Neural cell (in vitro differentiated cells): Measurements from ENCODE around the gene IGF1R. TPM values are rescaled to one million over a fixed set of nuclear protein-coding genes. Genes with fewer than 3 reads are reported as not detected.

Source experiments
- H2AFZ ChIP-seq: fragments of 200-600, 300-800 bp; sonication (generic), shearing (Covaris generic); 2 replicates; pipeline ENCODE4 v1.6.0; 2014; ENCODE audit warnings: low read depth, mild to moderate bottlenecking, antibody characterized with exemption, low read length, moderate library complexity
- H3F3A ChIP-seq: fragments of 200-600 bp; shearing (Covaris generic); 2 replicates; pipeline ENCODE4 v1.6.1; 2016; ENCODE audit warnings: mild to moderate bottlenecking, moderate library complexity, mixed read lengths, antibody characterized with exemption, low read length; ENCODE audit not compliant: insufficient read depth, poor library complexity, severe bottlenecking
- H3K27ac ChIP-seq: fragments of 200-600, 300-800 bp; sonication (generic), shearing (Covaris generic); 2 replicates; pipeline ENCODE4 v1.5.1; 2014; ENCODE audit warnings: mild to moderate bottlenecking, low read length, moderate library complexity
- H3K27me3 ChIP-seq: fragments of 300-800, 200-600 bp; sonication (generic), shearing (Covaris generic); 2 replicates; pipeline ENCODE4 v1.6.0; 2014; ENCODE audit warnings: mild to moderate bottlenecking, low read depth, low read length, moderate library complexity; ENCODE audit not compliant: insufficient read depth
- H3K36me3 ChIP-seq: fragments of 300-800, 200-600 bp; sonication (generic), shearing (Covaris generic); 2 replicates; pipeline ENCODE4 v1.5.1; 2014; ENCODE audit warnings: mild to moderate bottlenecking, antibody characterized with exemption, low read length, moderate library complexity; ENCODE audit not compliant: insufficient read depth
- H3K4me2 ChIP-seq: fragments of 300-800, 200-600 bp; sonication (generic), shearing (Covaris generic); 2 replicates; pipeline ENCODE4 v1.6.0; 2014; ENCODE audit warnings: mild to moderate bottlenecking, low read length
- H3K4me3 ChIP-seq: fragments of 300-800, 200-600 bp; sonication (generic), shearing (Covaris generic); 2 replicates; pipeline ENCODE4 v1.5.1; 2014; ENCODE audit warnings: mild to moderate bottlenecking, low read length, moderate library complexity
- H3K79me2 ChIP-seq: fragments of 200-600 bp; shearing (Covaris generic); replicated peaks from 2 replicates; pipeline ENCODE4 v1.6.0; 2014; ENCODE audit warnings: mild to moderate bottlenecking, low read length, moderate library complexity; ENCODE audit not compliant: insufficient read depth
- H3K9ac ChIP-seq: fragments of 300-800, 200-600 bp; sonication (generic), shearing (Covaris generic); 2 replicates; pipeline ENCODE4 v1.6.1; 2016; ENCODE audit warnings: mild to moderate bottlenecking, low read length, mixed read lengths
- H3K9me2 ChIP-seq: fragments of 200-600 bp; shearing (Covaris generic); 2 replicates; pipeline ENCODE4 v1.6.1; 2016; ENCODE audit warnings: mild to moderate bottlenecking, low read length, mixed read lengths; ENCODE audit not compliant: insufficient read depth
- H3K9me3 ChIP-seq: fragments of 200-600, 300-800 bp; sonication (generic), shearing (Covaris generic); 2 replicates; pipeline ENCODE4 v1.6.1; 2016; ENCODE audit warnings: mild to moderate bottlenecking, mixed run types, low read length, moderate library complexity, mixed read lengths
- H4K20me1 ChIP-seq: fragments of 200-600 bp; shearing (Covaris generic); 2 replicates; pipeline ENCODE4 v1.6.1; 2016; ENCODE audit warnings: mild to moderate bottlenecking, mixed run types; ENCODE audit not compliant: insufficient read depth
- EP300 ChIP-seq: fragments of 450-650 bp; conservative IDR thresholded peaks from 2 replicates; pipeline ENCODE4 v1.6.1; 2014; ENCODE audit warnings: antibody characterized with exemption, mild to moderate bottlenecking, moderate library complexity; ENCODE audit not compliant: poor library complexity, severe bottlenecking
- EZH2 ChIP-seq: fragments of 200-600, 300-800 bp; shearing (Covaris generic), sonication (generic); IDR thresholded peaks from 2 replicates; pipeline ENCODE4 v1.6.1; 2014; ENCODE audit warnings: antibody characterized with exemption, low read length, borderline replicate concordance, mild to moderate bottlenecking; ENCODE audit not compliant: insufficient read depth, poor library complexity, severe bottlenecking
- MXI1 ChIP-seq: fragments of 450-650 bp; conservative IDR thresholded peaks from 2 replicates; pipeline ENCODE4 v1.6.1; 2014; ENCODE audit warnings: antibody characterized with exemption, mild to moderate bottlenecking; ENCODE audit not compliant: poor library complexity, severe bottlenecking
- POLR2AphosphoS5 ChIP-seq: IDR thresholded peaks from 2 replicates; pipeline ENCODE4 v1.6.1; 2012
- RAD21 ChIP-seq: fragments of 450-650 bp; conservative IDR thresholded peaks from 2 replicates; pipeline ENCODE4 v1.6.1; 2014; ENCODE audit warnings: antibody characterized with exemption, mild to moderate bottlenecking, moderate library complexity
- REST ChIP-seq: IDR thresholded peaks from 2 replicates; pipeline ENCODE4 v1.6.1; 2012; ENCODE audit warnings: borderline replicate concordance
- SMC3 ChIP-seq: fragments of 450-650 bp; conservative IDR thresholded peaks from 2 replicates; pipeline ENCODE4 v1.6.1; 2014; ENCODE audit warnings: antibody characterized with exemption, mild to moderate bottlenecking, moderate library complexity; ENCODE audit not compliant: poor library complexity
- TAF1 ChIP-seq: IDR thresholded peaks from 2 replicates; pipeline ENCODE4 v1.6.1; 2012; ENCODE audit warnings: low read depth
- polyA plus RNA-seq: library from polyadenylated mRNA; depleted of rRNA; stranded (reverse); fragments of >200 nt; gene quantifications from 2 replicates; pipeline ENCODE4 v1.2.3, GENCODE V29; 2014
- TF ChIP-seq, protein P1 (sequence below): fragments of 450-650 bp; IDR thresholded peaks from 2 replicates; pipeline ENCODE4 v1.5.1; 2014; ENCODE audit warnings: antibody characterized with exemption, mild to moderate bottlenecking, moderate library complexity; ENCODE audit not compliant: poor library complexity, severe bottlenecking

The IGF1R gene
- polyA plus RNA-seq, 1 donor from 2014 or later: 10.9 TPM

DNA sequence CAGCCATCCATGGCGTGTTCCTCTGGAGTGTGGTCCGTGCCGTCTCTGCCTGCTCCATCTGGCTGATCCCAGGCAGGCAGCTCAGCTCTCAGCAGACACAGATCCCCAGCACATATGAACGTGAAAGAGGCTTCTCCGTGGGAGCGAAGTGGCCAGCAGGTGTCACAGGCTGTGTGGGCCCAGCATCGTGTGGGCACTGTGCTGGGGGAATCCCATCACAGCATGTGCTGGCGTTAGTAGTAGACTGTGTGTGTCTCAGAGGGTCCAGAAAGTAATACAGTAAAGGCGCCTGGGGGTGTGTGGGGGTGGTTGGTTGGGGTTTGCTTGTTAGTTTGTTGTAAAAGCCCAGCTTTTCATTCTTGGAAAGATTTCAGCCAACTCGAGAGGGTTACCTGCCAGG lies 147.6 kb downstream of the IGF1R start:
- Histone ChIP-seq H3K4me3 (no peak overlapping the region), H3K4me2 (no peak overlapping the region), H4K20me1 (peaks cover 5% of the 10 kb centered on the region), H3K79me2 (peaks cover 35% of the 10 kb centered on the region), H3K27ac (no peak overlapping the region), H3K36me3 (no peaks in the 10 kb centered on the region), H3K9me2 (no peaks in the 10 kb centered on the region), H3K27me3 (no peaks in the 10 kb centered on the region), H3F3A (no peaks in the 10 kb centered on the region), H2AFZ (no peak overlapping the region), H3K9me3 (no peaks in the 10 kb centered on the region), H3K9ac (no peak overlapping the region)
- TF ChIP-seq POLR2AphosphoS5 (no peak), REST (no peak), EZH2 (no peak), SMC3 (no peak), MXI1 (no peak), RAD21 (no peak)

DNA sequence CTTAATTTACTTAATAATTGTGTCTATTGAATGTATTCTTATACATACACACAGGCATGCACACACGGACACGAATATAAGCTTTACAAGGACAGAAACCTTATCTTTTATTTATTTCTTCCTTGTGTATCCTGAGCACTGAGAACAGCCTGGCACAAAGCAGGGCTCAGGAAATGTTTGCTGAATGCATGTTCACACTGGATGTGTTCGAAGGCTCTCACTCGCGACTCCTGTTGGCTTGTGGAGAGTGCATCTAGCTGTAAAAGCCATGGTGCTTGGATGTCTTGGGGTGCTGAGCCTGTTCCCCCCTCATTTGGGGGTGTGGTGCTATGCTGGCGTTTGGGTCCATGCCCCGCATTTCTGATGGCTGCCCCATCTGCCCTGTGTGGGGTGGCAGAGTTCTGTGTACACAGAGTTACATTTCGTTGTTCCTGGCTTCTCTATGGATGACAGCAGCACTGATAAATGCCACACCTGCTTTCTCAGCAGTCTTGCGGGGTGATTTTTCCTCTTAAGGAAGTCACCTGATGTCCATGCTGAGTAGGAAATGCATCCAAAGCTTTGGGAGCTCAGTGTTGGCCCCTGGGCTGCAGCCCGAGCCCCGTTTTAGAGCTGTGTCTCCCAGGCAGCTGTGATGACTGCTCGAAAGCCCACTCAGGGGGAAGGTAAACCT lies 148.5 kb downstream of the IGF1R start:
- H4K20me1 ChIP-seq: peaks cover 5% of the 10 kb centered on the region
- H3K27me3 ChIP-seq: no peaks in the 10 kb centered on the region
- H3K27ac ChIP-seq: no peak overlapping the region
- no peaks in the 10 kb centered on the region for H3F3A ChIP-seq
- no peaks in the 10 kb centered on the region for H3K9me3 ChIP-seq
- H3K9me2 ChIP-seq: no peaks in the 10 kb centered on the region
- TF ChIP-seq POLR2AphosphoS5 (no peak), TAF1 (no peak), RAD21 (no peak), REST (no peak), EP300 (no peak), MXI1 (no peak), EZH2 (no peak), SMC3 (no peak)
- TF ChIP-seq, protein P1, sequence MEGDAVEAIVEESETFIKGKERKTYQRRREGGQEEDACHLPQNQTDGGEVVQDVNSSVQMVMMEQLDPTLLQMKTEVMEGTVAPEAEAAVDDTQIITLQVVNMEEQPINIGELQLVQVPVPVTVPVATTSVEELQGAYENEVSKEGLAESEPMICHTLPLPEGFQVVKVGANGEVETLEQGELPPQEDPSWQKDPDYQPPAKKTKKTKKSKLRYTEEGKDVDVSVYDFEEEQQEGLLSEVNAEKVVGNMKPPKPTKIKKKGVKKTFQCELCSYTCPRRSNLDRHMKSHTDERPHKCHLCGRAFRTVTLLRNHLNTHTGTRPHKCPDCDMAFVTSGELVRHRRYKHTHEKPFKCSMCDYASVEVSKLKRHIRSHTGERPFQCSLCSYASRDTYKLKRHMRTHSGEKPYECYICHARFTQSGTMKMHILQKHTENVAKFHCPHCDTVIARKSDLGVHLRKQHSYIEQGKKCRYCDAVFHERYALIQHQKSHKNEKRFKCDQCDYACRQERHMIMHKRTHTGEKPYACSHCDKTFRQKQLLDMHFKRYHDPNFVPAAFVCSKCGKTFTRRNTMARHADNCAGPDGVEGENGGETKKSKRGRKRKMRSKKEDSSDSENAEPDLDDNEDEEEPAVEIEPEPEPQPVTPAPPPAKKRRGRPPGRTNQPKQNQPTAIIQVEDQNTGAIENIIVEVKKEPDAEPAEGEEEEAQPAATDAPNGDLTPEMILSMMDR: no peak
- H3K4me2 ChIP-seq: no peak overlapping the region
- no peaks in the 10 kb centered on the region for H3K36me3 ChIP-seq
- no peak overlapping the region for H3K9ac ChIP-seq
- no peak overlapping the region for H3K4me3 ChIP-seq
- H2AFZ ChIP-seq: no peak overlapping the region
- H3K79me2 ChIP-seq: peaks cover 35% of the 10 kb centered on the region
